Measurements from ENCODE around the gene ZNF92.
"Not testable (repeated sequence)": the region's sequence is repeated elsewhere in the genome, so short reads cannot be mapped to it uniquely, and the experiment has no call there.

ZNF92 gene

GRCh38 chr7:65409363-65409762 is 35.7 kb downstream of the ZNF92 start:
- H3K9me3 ChIP-seq (ENCODE audit: severe bottlenecking): peaks cover 16% of the 10 kb centered on the region
- no peaks in the 10 kb centered on the region for H3K36me3 ChIP-seq
- DNase-seq: no peak
- TF ChIP-seq, protein P1, sequence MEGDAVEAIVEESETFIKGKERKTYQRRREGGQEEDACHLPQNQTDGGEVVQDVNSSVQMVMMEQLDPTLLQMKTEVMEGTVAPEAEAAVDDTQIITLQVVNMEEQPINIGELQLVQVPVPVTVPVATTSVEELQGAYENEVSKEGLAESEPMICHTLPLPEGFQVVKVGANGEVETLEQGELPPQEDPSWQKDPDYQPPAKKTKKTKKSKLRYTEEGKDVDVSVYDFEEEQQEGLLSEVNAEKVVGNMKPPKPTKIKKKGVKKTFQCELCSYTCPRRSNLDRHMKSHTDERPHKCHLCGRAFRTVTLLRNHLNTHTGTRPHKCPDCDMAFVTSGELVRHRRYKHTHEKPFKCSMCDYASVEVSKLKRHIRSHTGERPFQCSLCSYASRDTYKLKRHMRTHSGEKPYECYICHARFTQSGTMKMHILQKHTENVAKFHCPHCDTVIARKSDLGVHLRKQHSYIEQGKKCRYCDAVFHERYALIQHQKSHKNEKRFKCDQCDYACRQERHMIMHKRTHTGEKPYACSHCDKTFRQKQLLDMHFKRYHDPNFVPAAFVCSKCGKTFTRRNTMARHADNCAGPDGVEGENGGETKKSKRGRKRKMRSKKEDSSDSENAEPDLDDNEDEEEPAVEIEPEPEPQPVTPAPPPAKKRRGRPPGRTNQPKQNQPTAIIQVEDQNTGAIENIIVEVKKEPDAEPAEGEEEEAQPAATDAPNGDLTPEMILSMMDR (IDR thresholded peaks at IDR 0.05; ENCODE audit: low read depth, low read length): no peak
- H3K4me3 ChIP-seq (ENCODE audit: low read depth, low read length): no peak overlapping the region
- no peak overlapping the region for H3K27ac ChIP-seq
- no peaks in the 10 kb centered on the region for H3K27me3 ChIP-seq (ENCODE audit: insufficient read depth, low read depth, severe bottlenecking)

- no peaks in the 10 kb centered on the region for H3K36me3 ChIP-seq
- TF ChIP-seq, protein P1 (IDR thresholded peaks at IDR 0.05; ENCODE audit: low read depth, low read length): no peak
Measured at GRCh38 chr7:65411249-65411648, 37.6 kb downstream of the ZNF92 start.

DNA sequence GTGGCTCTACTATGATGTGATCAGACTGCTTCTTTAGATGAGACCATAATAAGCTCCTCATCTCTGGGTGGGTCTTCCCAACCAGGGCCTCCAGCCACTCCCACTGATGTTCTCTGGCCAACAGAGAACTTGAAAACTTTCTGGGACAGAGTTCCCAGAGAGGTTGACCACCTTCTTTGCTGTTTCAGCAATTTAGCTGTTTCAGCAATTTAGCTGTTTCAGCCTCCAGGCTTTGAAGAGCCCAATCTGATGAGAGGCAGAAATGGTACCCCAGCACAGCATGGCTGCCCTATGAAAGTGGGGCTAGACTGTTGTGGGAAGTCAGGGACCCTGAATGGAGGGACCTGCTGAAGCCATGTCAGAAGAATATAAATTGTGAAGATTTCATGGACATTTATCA is 49.0 kb downstream of the ZNF92 start:
- no peak overlapping the region for H3K27ac ChIP-seq
- no peaks in the 10 kb centered on the region for H3K36me3 ChIP-seq
- TF ChIP-seq, protein P1 (IDR thresholded peaks at IDR 0.05; ENCODE audit: low read depth, low read length): no peak
- no peak overlapping the region for H3K4me3 ChIP-seq (ENCODE audit: low read depth, low read length)
- DNase-seq: no peak
- no peaks in the 10 kb centered on the region for H3K9me3 ChIP-seq (ENCODE audit: severe bottlenecking)
- no peaks in the 10 kb centered on the region for H3K27me3 ChIP-seq (ENCODE audit: insufficient read depth, low read depth, severe bottlenecking)

More at GRCh38 chr7:65411249-65411648, 37.6 kb downstream of the ZNF92 start:
- Histone ChIP-seq H3K9me3 (ENCODE audit: severe bottlenecking) (peaks cover 14% of the 10 kb centered on the region), H3K27ac (no peak overlapping the region), H3K4me3 (ENCODE audit: low read depth, low read length) (no peak overlapping the region), H3K27me3 (ENCODE audit: insufficient read depth, low read depth, severe bottlenecking) (no peaks in the 10 kb centered on the region)
- no peak for DNase-seq

GRCh38 chr7:65423286-65423685 is 49.6 kb downstream of the ZNF92 start:
- not testable (repeated sequence) for H3K9me3 ChIP-seq (ENCODE audit: severe bottlenecking); H3K27ac ChIP-seq; H3K27me3 ChIP-seq (ENCODE audit: insufficient read depth, low read depth, severe bottlenecking); H3K36me3 ChIP-seq; H3K4me3 ChIP-seq (ENCODE audit: low read depth, low read length); DNase-seq

GRCh38 chr7:65429642-65430343 is 56.1 kb downstream of the ZNF92 start:
- Histone ChIP-seq H3K27me3 (ENCODE audit: insufficient read depth, low read depth, severe bottlenecking) (no peaks in the 10 kb centered on the region), H3K4me3 (ENCODE audit: low read depth, low read length) (no peak overlapping the region), H3K36me3 (no peaks in the 10 kb centered on the region), H3K9me3 (ENCODE audit: severe bottlenecking) (peaks cover 3% of the 10 kb centered on the region), H3K27ac (no peak overlapping the region)
- no peak for DNase-seq
- TF ChIP-seq, protein P1 (IDR thresholded peaks at IDR 0.05; ENCODE audit: low read depth, low read length): no peak

GRCh38 chr7:65430344-65431186 is 56.9 kb downstream of the ZNF92 start:
- no peak overlapping the region for H3K4me3 ChIP-seq (ENCODE audit: low read depth, low read length)
- TF ChIP-seq, protein P1 (IDR thresholded peaks at IDR 0.05; ENCODE audit: low read depth, low read length): no peak
- H3K9me3 ChIP-seq (ENCODE audit: severe bottlenecking): peaks cover 3% of the 10 kb centered on the region
- no peaks in the 10 kb centered on the region for H3K36me3 ChIP-seq
- no peak for DNase-seq
- H3K27ac ChIP-seq: no peak overlapping the region
- H3K27me3 ChIP-seq (ENCODE audit: insufficient read depth, low read depth, severe bottlenecking): no peaks in the 10 kb centered on the region
